HEK293 (cell line): ENCODE measurements around the gene FBLN5.

Experiments used
- CTCF ChIA-PET: fragments of 350-600 bp; formaldehyde crosslinking; extraction: SDS; loops from one replicate; lab custom pipeline; 2021; ENCODE audit warnings: antibody characterized with exemption; lab: Yijun Ruan, JAX
- POLR2A ChIA-PET: fragments of 300-600 bp; formaldehyde crosslinking; extraction: SDS; loops from one replicate; lab custom pipeline; 2020; ENCODE audit warnings: antibody characterized with exemption, inconsistent platforms; lab: Yijun Ruan, JAX
- H3K27ac ChIP-seq: fragments of 200-500 bp; sonication (Bioruptor generic); 2 replicates; pipeline ENCODE4 v1.5.1; 2014; ENCODE audit warnings: low read depth, low read length, control low read depth, inconsistent platforms; ENCODE audit errors: extremely low read depth
- H3K36me3 ChIP-seq, 2 experiments: fragments of 200-500 bp in 1 of 2; sonication (Bioruptor generic) in 1 of 2; 1 replicate in 1 of 2; 2 replicates in 1 of 2; pipeline ENCODE4 v1.5.1; 2014 to 2017; ENCODE audit warnings: inconsistent platforms in 2 of 2, low read length in 2 of 2; ENCODE audit not compliant: control insufficient read depth in 2 of 2, insufficient read depth in 1 of 2
- H3K4me1 ChIP-seq: fragments of 200-500 bp; sonication (Bioruptor generic); 2 replicates; pipeline ENCODE4 v1.5.1; 2014; ENCODE audit warnings: mild to moderate bottlenecking, low read length, inconsistent platforms; ENCODE audit not compliant: control insufficient read depth, insufficient read depth
- H3K4me3 ChIP-seq: 2 replicates; pipeline ENCODE4 v1.5.1; 2011; ENCODE audit warnings: low read depth, mild to moderate bottlenecking, control low read depth, low read length, moderate library complexity
- H3K9me3 ChIP-seq: fragments of 200-500 bp; sonication (Bioruptor generic); 2 replicates; pipeline ENCODE4 v1.5.1; 2014; ENCODE audit warnings: low read depth, low read length, inconsistent platforms; ENCODE audit not compliant: control insufficient read depth, insufficient read depth
- ELK4 ChIP-seq: IDR thresholded peaks from 2 replicates; pipeline ENCODE4 v1.6.1; 2011; ENCODE audit warnings: mild to moderate bottlenecking, low read depth, low read length, borderline replicate concordance
- PRDM6 ChIP-seq: fragments of 450-650 bp; formaldehyde crosslinking; IDR thresholded peaks from 2 replicates; pipeline ENCODE4 v1.5.1; 2017; ENCODE audit warnings: missing biosample characterization, missing genetic modification characterization
- RBAK ChIP-seq: fragments of 450-650 bp; formaldehyde crosslinking; IDR thresholded peaks from 2 replicates; pipeline ENCODE4 v1.5.1; 2016; ENCODE audit warnings: missing biosample characterization, missing genetic modification characterization
- TSHZ1 ChIP-seq: fragments of 450-650 bp; formaldehyde crosslinking; IDR thresholded peaks from 2 replicates; pipeline ENCODE4 v1.5.1; 2016; ENCODE audit warnings: missing biosample characterization, missing genetic modification characterization, borderline replicate concordance
- YY1 ChIP-seq: fragments of 450-650 bp; formaldehyde crosslinking; IDR thresholded peaks from 2 replicates; pipeline ENCODE4 v1.5.1; 2018; ENCODE audit warnings: missing biosample characterization, missing genetic modification characterization
- YY2 ChIP-seq: fragments of 450-650 bp; formaldehyde crosslinking; IDR thresholded peaks from 2 replicates; pipeline ENCODE4 v1.5.1; 2016; ENCODE audit warnings: missing biosample characterization, missing genetic modification characterization
- ZBTB10 ChIP-seq: fragments of 450-650 bp; formaldehyde crosslinking; IDR thresholded peaks from 2 replicates; pipeline ENCODE4 v1.5.1; 2016; ENCODE audit warnings: missing biosample characterization, missing genetic modification characterization
- ZBTB49 ChIP-seq: fragments of 450-650 bp; formaldehyde crosslinking; IDR thresholded peaks from 2 replicates; pipeline ENCODE4 v1.5.1; 2016; ENCODE audit warnings: missing biosample characterization, missing genetic modification characterization, low read depth
- ZBTB6 ChIP-seq: fragments of 450-650 bp; formaldehyde crosslinking; IDR thresholded peaks from 2 replicates; pipeline ENCODE4 v1.5.1; 2017; ENCODE audit warnings: missing biosample characterization, missing genetic modification characterization
- ZEB2 ChIP-seq: fragments of 450-650 bp; formaldehyde crosslinking; IDR thresholded peaks from 2 replicates; pipeline ENCODE4 v1.5.1; 2016; ENCODE audit warnings: missing biosample characterization, missing genetic modification characterization
- ZFP41 ChIP-seq: fragments of 450-650 bp; formaldehyde crosslinking; IDR thresholded peaks from 2 replicates; pipeline ENCODE4 v1.5.1; 2016; ENCODE audit warnings: missing biosample characterization, missing genetic modification characterization, borderline replicate concordance
- ZNF10 ChIP-seq: fragments of 450-650 bp; formaldehyde crosslinking; IDR thresholded peaks from 2 replicates; pipeline ENCODE4 v1.5.1; 2017; ENCODE audit warnings: missing biosample characterization, missing genetic modification characterization
- ZNF138 ChIP-seq: fragments of 450-650 bp; formaldehyde crosslinking; IDR thresholded peaks from 2 replicates; pipeline ENCODE4 v1.5.1; 2016; ENCODE audit warnings: missing biosample characterization, missing genetic modification characterization, borderline replicate concordance
- ZNF248 ChIP-seq: fragments of 450-650 bp; formaldehyde crosslinking; IDR thresholded peaks from 2 replicates; pipeline ENCODE4 v1.5.1; 2017; ENCODE audit warnings: missing biosample characterization, missing genetic modification characterization
- ZNF324 ChIP-seq: fragments of 450-650 bp; formaldehyde crosslinking; IDR thresholded peaks from 2 replicates; pipeline ENCODE4 v1.5.1; 2016; ENCODE audit warnings: missing biosample characterization, missing genetic modification characterization
- ZNF335 ChIP-seq: fragments of 450-650 bp; formaldehyde crosslinking; conservative IDR thresholded peaks from 2 replicates; pipeline ENCODE4 v1.5.1; 2016; ENCODE audit warnings: missing biosample characterization, missing genetic modification characterization
- ZNF341 ChIP-seq: fragments of 450-650 bp; formaldehyde crosslinking; IDR thresholded peaks from 2 replicates; pipeline ENCODE4; 2016; ENCODE audit warnings: low read depth, missing biosample characterization, missing genetic modification characterization
- ZNF350 ChIP-seq: fragments of 450-650 bp; formaldehyde crosslinking; IDR thresholded peaks from 2 replicates; pipeline ENCODE4 v1.5.0; 2017; ENCODE audit warnings: missing biosample characterization, mild to moderate bottlenecking, missing genetic modification characterization
- ZNF580 ChIP-seq: fragments of 450-650 bp; formaldehyde crosslinking; IDR thresholded peaks from 2 replicates; pipeline ENCODE4 v1.5.1; 2016; ENCODE audit warnings: missing biosample characterization, missing genetic modification characterization
- ZNF677 ChIP-seq: fragments of 450-650 bp; IDR thresholded peaks from 2 replicates; pipeline ENCODE4 v1.5.0; 2018; ENCODE audit warnings: missing biosample characterization, mild to moderate bottlenecking, missing genetic modification characterization, moderate library complexity
- ZSCAN23 ChIP-seq: fragments of 450-650 bp; formaldehyde crosslinking; IDR thresholded peaks from 2 replicates; pipeline ENCODE4 v1.5.1; 2016; ENCODE audit warnings: missing biosample characterization, missing genetic modification characterization

The FBLN5 gene

GRCh38 chr14:91835920-91836843, 111.3 kb downstream of the FBLN5 start:
- H3K9me3 ChIP-seq = no peaks in the 10 kb centered on the region
- H3K4me1 ChIP-seq = peaks cover 10% of the 10 kb centered on the region
- POLR2A ChIA-PET = no interaction called here
- H3K4me3 ChIP-seq = peak overlapping the region; percentile 79
- H3K36me3 ChIP-seq = no peaks in the 10 kb centered on the region
- CTCF ChIA-PET = interaction anchor here (0.6 to 0.9 kb wide), 2 partner anchors 27 to 79 kb away, joined by 3 to 4 read pairs; no protein-coding TSS in a partner anchor
- peak overlapping the region; percentile 60; the same call in 1 of the 2 replicates for H3K27ac ChIP-seq
- TF ChIP-seq ZNF335 (tag by site-specific recombination) (peak; percentile 64), ZSCAN23 (tag by site-specific recombination) (no peak), ZEB2 (no peak), YY1 (tag by site-specific recombination) (no peak), ZNF248 (tag by site-specific recombination) (no peak), ZNF580 (tag by site-specific recombination) (no peak), YY2 (no peak), RBAK (no peak), ZNF138 (no peak), ZBTB49 (tag by site-specific recombination) (no peak), ZBTB10 (tag by site-specific recombination) (no peak), ZNF350 (no peak), ZBTB6 (tag by site-specific recombination) (no peak), ZNF341 (tag by site-specific recombination) (peak; percentile 58), ELK4 (no peak), ZNF324 (tag by site-specific recombination) (no peak), PRDM6 (no peak), ZFP41 (tag by site-specific recombination) (no peak), ZNF10 (tag by site-specific recombination) (no peak), ZNF677 (no peak), TSHZ1 (tag by site-specific recombination) (no peak)
